Hippocampal formation (tissue), 2 donors: ENCODE data around the gene ZC3H12D.
"Not testable (repeated sequence)": the region's sequence is repeated elsewhere in the genome, so short reads cannot be mapped to it uniquely, and the experiment has no call there.

Experiments
- DNase-seq, 2 donors: peaks; one replicate each; lab custom pipeline; 2025; lab: John Stamatoyannopoulos, UW

Gene ZC3H12D

DNA sequence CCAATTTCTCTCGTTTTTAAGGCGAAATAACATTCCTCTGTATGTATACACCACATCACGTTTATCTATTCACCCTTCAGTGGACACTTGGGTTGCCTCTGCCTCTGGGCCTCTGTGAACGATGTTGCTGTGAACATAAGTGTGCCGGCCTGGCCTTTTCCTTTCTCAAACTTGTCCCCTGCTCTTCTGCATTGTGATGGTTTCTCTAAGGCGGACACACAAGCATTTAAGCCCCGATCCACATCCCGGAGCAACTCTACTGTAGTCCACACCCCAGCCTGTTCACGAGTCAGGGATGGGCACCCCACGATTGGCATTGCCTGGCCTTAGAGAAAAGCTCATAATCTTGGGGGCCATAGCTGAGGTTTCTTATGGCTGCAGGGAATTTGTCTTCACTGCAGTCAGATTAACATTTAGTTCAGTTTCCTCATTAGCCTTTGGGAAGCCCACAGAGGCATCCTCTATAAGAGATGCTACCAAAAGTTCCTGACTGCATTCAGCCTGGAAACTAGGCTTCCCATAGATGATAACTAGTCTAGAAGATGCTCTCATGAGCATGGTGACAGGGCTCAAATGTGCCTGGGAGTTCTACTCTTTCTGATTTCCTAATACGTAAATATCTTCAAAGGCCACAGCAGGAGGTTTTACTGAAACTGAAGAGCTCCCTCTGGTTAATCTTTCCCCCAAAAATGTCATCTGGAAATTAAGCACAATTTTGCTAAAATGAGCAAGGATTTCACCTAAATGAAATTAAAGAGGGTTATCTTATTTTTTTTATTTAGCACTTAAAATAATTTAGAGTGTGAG, 762 bp downstream of the ZC3H12D start:
- no peak for DNase-seq

DNA sequence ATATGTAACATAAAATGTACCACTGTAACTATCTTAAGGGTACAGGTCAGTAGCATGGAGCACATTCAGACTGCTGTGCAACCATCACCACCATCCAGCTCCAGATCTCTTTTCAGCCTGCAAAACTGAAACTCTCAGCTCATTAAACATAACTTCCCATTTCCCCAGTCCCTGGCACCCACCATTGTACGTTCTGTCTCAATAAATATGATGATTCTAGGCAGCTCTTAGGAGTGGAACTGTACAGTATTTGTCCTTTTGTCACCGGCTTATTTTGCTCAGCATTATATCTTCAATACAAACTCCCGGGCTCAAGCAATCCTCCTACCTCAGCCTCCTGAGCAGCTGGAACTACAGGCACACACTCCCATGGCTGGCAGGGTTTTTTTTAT, 1.5 kb downstream of the ZC3H12D start:
- DNase-seq, result no peak

DNA sequence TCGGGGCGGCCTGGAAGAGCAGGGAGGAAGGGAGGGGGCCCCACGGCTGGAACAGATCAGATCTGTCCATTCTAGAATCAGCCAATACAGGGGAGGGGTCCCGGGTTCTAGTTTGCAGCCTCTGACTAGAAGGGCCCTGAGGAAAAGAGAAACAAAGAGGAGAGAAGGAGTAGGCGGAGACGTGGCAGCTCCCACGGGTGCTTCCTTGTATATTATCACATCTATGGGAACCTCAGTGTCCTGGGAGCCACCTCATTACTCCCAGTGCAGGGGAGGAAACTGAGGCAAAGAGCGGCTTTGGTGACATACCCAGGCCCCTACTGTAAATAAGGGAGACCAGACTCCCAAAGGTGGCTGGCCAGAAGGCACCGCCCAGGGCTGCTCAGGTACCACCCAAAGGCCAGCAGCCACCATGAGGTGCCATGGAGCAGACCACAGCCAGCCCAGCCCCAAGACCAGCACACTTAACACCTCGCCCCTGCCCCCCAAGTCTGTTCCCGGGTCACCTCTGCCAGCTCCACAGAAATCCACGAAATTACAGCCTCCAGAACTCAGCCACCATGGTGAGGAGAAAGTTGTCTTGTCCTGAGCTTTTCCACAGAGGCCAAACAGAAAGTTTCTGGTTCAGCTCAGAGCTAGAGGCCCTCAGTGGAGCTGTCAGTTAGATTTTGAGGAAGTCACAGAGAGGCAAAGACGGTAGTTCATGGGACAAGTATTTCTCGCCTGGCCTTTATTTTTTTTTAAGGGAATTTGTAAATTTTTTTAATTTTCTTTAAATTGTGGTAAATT, 2.1 kb downstream of the ZC3H12D start:
- DNase-seq, result no peak

DNA sequence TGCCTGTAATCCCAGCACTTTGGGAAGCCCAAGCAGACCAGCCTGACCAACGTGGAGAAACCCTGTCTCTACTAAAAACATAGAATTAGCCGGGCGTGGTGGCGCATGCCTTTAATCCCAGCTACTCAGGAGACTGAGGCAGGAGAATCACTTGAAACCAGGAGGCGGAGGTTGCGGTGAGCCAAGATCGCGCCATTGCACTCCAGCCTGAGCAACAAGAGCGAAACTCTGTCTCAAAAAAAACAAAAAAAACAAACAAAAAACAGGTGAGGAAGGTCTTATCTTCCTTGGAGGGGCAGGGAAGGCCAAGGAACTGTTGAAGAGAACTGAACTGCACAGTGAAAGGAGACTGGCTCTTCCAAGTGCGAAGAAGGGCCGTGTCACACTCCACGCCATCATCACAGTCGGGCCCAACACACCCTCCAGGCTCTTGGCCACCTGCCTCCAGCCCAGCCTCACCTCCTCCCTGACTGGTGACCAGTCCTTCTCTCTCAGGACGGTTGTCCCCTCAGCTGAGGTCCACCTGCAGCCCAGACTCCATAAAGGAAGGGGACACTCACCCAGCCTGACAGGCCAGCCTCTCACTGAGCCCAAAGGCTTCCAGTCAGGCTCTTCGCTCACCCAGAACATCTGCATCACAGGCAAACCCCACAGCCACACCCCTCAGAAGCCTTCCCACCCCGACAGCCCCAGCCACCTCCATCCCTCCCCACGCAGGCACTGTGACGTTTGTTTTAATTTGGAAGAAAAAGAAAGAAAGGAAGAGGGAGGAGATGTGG, 4.1 kb downstream of the ZC3H12D start:
- DNase-seq, result no peak

DNA sequence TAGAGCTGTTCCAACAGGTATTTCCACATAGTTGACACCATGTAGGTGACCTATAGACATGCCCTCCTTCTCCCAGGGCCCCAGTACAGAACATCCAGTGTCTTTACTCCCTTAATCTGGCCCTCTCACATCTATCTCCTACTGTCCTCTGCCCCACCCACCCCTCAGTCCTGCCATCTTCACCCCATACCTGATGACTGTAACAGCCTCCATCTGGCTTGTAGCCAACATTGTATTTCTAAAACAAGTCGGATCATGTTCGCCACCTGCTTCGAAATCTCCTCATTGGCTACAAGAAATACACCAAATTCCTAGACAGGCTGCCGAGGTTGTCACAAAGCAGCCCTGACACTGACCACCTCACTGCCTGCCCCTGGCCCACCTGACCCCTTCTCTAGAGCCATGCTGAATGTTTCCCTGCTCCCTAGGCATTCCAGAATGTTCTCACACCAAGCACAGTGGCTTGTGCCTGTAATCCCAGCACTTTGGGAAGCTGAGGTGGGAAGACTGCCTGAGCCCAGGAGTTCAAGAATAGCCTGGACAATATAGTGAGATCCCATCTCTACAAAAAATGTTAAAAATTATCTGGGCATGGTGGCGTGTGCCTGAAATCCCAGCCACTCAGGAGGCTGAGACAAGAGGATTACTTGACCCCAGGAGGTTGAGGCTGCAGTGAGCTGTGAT, 6.0 kb downstream of the ZC3H12D start:
- DNase-seq, result no peak

DNA sequence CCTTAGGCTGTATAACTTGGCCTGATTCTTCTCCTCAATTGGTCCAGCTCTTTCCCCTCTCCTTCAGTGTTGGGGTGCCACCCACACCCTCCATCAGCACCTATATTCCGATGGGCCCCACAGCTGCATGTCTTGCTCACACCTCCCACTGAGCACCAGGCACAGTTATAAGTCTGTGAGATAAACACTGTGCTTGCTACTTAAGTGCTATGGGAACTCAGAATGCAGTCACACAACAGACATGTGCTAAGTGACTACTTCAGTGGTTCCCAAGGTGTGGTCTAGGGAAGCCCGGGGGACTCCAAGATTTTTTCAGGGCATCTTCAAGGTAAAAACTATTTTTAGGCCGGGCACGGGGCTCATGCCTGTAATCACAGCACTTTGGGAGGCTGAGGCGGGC, 7.3 kb downstream of the ZC3H12D start:
- DNase-seq, result no peak

DNA sequence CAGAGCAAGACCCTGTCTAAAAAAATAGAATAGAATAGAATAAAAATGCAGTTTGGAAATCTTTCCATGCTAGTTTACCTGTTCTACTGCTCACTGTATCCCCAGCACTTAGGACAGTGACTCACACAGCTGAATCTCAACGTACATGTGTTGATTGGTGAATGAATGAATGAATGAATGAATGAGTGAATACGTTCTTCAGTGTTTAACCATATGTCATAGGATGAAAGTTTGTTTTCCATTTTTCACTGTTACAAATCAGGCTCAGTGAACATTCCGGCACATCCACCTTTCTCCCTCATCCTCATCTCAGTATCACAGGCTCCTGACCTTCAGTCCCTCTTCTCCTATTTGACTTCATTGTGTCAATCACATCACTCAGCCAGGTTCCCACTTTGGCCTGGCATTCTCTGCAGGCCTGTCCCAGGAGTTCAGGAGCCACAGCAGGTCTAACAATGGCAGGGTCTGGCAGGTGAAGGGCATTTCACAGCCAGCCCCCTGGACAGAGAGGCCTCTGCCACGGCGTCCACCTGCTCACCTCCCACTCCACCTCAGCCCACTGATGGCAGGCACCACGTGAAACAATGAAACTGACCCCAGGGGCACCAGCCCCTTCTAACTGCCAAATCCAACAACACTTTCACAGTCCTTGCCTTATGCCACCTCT, 7.9 kb downstream of the ZC3H12D start:
- DNase-seq, result no peak

DNA sequence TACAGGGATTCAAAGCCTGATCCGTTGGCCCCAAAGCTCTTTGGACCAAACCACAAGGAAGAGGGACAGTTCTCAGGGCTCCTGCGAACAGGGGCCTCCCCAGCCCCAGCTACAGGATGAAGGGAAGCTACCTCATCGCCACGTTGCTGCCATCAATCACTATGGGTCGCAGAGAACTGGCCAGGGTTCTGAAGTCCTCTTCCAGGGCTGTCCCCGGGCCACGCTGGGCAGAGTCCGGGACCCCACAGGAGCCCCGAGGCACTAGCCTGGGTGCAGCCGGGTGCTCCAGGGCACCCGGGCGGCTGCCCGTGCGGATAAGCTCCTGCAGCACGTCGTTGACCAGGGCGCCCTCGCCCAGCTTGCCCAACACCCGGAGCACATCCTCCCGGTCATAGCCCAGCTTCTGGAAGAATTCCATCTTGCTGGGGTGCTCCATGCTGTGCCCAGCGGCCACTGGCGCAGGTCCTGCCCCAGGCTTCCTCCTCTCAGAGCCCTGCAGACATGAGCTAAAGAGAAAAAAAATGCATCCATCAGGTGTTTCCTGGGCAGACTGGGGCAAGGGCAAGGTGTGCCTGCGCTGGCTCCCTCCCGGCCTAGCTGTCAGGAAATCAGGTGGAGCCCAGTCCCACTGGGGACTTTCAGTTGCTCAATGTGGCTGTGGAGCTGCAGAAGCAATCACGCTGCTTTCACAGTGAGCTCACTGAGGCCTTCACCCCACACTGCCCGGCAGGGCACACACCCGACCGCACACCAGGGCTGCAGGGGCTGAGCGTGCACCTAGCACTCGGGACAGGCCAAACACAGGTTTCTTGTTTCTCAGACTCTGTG, 10.5 kb downstream of the ZC3H12D start:
- DNase-seq, result no peak

DNA sequence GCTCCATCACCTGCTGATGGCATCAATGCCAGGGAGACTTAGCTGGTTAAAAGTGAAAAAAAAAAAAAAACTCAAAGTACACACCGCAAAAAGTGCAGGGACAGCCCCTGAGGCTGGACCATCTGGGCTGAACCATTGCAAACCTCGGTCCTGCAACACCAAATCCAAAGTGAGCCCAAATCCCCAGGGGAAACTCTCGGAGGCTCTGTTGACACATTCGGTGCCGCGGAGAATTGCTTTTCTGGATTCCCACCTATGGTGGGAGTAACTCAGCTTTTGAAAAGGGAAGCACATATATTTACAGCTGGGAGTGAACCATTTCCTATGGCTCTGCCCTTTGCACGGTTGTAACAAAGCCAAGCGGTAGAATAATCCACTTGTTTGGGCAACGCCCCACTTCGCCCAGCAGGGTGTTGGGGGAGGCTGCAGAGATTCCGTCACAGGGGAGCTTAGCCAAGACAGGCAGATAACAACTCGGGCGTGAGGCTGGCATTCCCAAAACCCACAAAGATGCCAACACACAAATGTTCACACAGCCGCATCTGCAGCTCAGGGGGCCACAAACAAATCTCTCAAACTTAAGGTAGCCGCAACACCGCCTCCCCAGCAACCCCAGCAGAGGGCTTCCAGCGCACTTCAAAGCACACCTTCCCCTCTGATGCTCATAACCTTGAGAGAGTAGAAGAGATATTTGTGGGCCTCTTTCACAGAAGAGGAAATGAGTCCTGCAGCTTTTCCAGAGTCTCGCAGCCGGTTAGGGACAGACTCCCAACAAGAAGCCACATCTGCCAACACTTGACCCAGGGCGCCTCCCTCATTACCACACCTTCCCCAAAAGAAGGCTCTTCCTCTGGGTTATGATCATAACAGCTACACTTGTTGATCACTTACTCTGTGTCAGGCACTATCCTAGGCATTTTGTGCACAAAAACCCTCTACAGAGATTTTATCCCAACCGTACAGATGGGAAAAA, 11.4 kb downstream of the ZC3H12D start:
- no peak for DNase-seq

DNA sequence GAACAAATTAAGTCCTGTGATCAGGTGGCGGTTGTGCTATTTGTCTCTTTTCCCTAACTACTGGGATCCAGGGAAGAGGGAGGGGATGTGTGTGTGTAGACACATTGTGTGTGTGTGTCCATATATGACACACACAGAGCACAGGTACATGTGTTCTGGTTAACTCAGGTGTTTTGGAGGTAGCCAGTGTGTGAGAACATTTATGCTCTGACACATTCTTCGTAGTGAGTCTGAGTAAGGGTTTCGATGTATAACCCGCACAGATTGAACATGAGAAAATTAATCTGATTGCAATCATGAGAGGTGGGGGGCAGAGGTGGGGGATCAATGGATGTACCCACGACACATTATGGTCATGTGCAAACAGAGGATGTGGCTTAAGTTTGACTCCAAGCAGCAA, 12.6 kb downstream of the ZC3H12D start:
- DNase-seq, result no peak

DNA sequence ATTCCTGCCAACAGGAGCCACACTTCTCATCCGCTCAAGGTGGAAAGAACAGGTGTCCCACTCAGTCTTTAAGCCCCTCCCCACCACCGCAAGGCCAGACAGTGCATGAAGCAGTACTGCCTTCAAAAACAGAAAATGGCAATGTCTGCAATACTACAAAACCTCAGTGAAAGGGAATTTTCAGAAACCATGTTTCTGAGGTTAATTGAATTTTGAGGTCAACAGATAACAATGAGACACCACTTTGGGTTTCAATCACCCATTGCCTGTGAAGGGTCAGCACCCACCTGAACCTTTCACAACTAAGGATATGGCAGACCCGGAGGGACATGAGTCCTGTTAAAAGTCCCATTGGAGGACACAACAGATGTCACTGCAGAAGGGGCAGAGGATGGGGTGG, 13.0 kb downstream of the ZC3H12D start:
- no peak for DNase-seq

DNA sequence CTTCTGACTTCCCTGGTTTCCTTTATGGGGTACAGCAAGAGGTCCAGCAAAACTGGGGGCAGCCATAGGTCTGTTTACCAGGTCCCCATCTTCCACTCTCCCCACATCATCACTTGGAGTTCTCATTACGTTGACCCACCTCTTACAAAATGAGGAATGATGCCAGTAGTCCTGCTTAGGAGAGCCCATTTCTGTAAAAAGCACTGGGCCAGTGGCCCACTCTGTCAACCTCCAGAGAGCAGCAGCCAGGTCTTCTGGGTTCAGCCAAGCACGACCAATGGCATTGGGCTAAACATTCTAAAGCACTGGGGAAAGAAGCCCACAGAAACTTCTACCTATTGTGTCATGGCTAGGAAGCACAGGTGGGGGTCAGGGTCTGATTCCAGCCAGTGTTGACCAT, 13.9 kb downstream of the ZC3H12D start:
- DNase-seq, result no peak

DNA sequence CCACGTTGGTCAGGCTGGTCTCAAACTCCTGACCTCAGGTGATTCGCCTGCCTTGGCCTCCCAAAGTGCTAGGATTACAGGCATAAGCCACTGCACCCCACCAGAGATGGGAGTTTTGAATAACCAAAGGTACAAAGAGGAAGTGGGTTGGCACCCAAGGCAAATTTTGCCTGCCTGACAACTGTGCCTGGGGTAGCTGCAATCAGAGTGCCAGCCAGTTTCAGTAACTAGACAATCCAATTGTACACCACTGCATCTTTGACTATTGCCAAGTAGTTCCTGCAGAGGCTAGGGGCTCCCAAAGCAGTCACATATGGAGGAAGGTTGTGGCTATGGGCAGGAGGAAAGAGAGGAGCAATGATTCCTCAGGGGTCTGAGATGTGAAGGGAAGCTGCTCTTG, 16.6 kb downstream of the ZC3H12D start:
- no peak for DNase-seq

DNA sequence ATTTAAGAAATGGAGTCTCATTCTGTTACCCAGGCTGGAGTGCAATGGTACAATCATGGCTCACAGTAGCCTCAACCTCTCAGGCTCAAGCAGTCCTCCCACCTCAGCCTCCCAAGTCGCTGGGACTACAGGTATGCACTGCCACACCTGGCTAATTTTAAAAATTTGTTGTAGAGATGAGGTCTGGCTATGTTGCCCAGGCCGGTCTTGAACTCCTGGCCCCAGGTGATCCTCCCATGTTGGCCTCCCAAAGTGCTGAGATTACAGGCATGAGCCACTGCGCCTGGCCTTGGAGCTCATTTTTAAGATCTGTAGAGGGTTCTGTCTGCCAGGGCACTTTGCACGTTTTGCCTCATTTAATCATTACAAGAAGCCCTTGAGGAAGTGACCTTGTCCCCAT, 17.5 kb downstream of the ZC3H12D start:
- no peak for DNase-seq

DNA sequence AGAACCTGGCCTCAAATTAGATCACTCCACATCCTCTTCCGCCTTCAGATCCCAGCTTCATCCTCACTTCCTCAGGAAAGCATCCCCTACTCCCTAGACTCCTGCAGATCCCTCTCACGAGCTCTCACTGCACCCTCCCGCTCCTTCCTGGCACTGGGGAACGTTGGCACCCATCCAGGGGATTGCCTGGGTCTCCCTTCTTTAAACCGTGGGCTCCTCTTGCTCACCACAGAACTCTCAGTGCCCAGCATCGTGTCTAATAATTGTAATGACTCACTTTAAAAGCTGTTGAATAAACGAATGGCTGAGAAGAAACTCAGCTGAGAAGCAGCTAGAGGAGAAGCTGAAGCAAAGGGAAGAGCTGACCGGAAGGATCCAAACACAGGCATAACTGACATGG, 20.4 kb downstream of the ZC3H12D start:
- DNase-seq, result no peak

DNA sequence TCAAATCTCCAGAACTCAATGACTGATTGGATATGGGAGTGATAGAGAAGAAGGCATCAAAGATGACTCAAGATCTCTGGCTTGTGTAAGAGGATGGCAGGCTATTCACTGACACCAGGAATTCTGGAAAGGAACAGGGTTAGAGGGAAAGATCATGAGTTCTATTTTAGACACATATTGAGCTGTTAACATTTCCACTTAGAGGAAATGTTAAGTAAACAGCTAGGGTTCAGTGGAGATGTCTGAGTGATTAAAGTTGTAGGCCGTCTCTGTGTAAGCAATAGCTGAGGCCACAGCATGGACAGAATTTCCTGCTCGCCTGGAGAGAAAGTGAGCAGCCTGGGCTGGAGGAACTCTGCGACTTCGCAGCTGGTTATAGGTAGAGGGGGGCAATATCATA, 21.0 kb downstream of the ZC3H12D start:
- DNase-seq, result no peak

DNA sequence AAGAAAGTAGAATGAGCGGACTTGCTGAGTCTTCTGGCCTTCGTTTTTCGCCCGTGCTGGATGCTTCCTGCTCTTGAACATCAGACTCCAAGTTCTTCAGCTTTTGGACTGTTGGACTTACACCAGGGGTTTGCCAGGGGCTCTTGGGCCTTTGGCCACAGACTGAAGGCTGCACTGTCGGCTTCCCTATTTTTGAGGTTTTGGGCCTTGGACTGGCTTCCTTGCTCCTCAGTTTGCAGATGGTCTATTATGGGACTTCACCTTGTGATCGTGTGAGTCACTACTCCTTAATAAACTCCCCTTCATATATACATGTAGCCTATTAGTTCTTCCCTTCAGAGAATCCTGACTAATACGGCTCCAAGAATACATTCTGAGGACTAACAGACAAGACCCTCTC, 22.1 kb downstream of the ZC3H12D start:
- not testable (repeated sequence) for DNase-seq

DNA sequence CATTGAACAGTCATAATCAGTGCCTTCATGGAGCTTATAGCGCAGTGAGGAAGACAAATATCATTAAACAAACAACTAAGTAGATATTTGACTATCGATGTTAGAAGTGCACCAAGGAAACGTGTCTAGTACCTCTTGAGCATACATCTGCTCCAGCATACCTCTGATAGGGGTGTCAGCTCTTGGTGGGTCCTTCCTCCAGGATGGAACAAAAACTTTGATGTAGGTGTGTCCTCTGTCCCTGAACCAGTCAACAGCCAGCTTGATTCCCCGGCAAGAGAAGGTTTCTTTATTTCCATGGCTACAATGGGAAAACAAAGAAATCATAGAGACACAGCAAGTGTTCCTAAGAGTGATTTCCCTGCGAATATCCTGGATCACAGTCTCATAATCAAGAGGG, 23.1 kb downstream of the ZC3H12D start:
- DNase-seq, result no peak

DNA sequence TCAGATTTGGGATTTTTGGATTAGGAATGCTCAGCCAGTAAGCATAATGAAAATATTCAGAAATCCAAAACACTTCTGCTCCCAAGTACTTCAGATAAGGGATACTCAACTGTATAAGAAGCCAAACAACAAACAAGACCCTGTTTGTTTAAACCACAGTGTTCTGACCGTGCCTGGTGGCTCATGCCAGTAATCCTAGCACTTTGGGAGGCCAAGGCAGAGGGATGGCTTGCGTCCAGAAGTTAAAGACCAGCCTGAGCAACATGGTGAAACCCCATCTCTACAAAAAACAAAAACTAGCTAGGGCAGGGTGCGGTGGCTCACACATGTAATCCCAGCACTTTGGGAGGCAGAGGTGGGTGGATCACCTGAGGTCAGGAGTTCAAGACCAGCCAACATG, 24.6 kb downstream of the ZC3H12D start:
- DNase-seq, result not testable (repeated sequence)
